Astrocyte (in vitro differentiated cells and primary cell): ENCODE results near the gene IQGAP2. TPM values are rescaled to one million over a fixed set of nuclear protein-coding genes. Genes with fewer than 3 reads are reported as not detected.

Experiments
- DNase-seq: peaks from one replicate; pipeline ENCODE4 v3.0.0-alpha.2; 2010; ENCODE audit warnings: low read depth
- FAIRE-seq: peaks from 2 replicates; lab custom pipeline; 2011; peaks lifted over from hg19 to GRCh38; lab: Jason Lieb, UNC
- H2AFZ ChIP-seq: 2 replicates; pipeline ENCODE4 v1.6.0; 2012; ENCODE audit warnings: low read depth, low read length, inconsistent platforms
- H3K27ac ChIP-seq: 2 replicates; pipeline ENCODE4 v1.5.1; 2011; ENCODE audit warnings: low read depth, low read length, inconsistent platforms
- H3K27me3 ChIP-seq: 2 replicates; pipeline ENCODE4 v1.6.0; 2011; ENCODE audit warnings: low read length, inconsistent platforms; ENCODE audit not compliant: insufficient read depth
- H3K36me3 ChIP-seq: 2 replicates; pipeline ENCODE4 v1.5.1; 2011; ENCODE audit warnings: low read length, inconsistent platforms; ENCODE audit not compliant: insufficient read depth
- H3K4me1 ChIP-seq: 2 replicates; pipeline ENCODE4 v1.5.1; 2011; ENCODE audit warnings: low read length, inconsistent platforms; ENCODE audit not compliant: insufficient read depth
- H3K4me2 ChIP-seq: 2 replicates; pipeline ENCODE4 v1.6.0; 2012; ENCODE audit warnings: low read length, inconsistent platforms
- H3K4me3 ChIP-seq: 2 replicates; pipeline ENCODE4 v1.5.1; 2011; ENCODE audit warnings: low read depth, mild to moderate bottlenecking, low read length, inconsistent platforms; ENCODE audit not compliant: insufficient read depth
- H3K79me2 ChIP-seq: 2 replicates; pipeline ENCODE4 v1.6.0; 2012; ENCODE audit warnings: mild to moderate bottlenecking, low read length, inconsistent platforms; ENCODE audit not compliant: insufficient read depth
- H3K9ac ChIP-seq: 2 replicates; pipeline ENCODE4 v1.6.0; 2012; ENCODE audit warnings: mild to moderate bottlenecking, low read length, inconsistent platforms
- H3K9me3 ChIP-seq: 2 replicates; pipeline ENCODE4 v1.5.1; 2012; ENCODE audit warnings: low read depth, mild to moderate bottlenecking, low read length, inconsistent platforms; ENCODE audit not compliant: insufficient read depth
- H4K20me1 ChIP-seq: 2 replicates; pipeline ENCODE4 v1.6.0; 2012; ENCODE audit warnings: low read length, inconsistent platforms; ENCODE audit not compliant: insufficient read depth
- H3K27ac Mint-ChIP-seq: one replicate; pipeline ENCODE4 v1.8.0; 2021; ENCODE audit warnings: mild to moderate bottlenecking, mixed read lengths; ENCODE audit not compliant: unreplicated experiment
- H3K27me3 Mint-ChIP-seq: one replicate; pipeline ENCODE4 v1.8.0; 2021; ENCODE audit warnings: low read depth, mixed read lengths; ENCODE audit not compliant: unreplicated experiment
- H3K36me3 Mint-ChIP-seq: one replicate; pipeline ENCODE4 v1.8.0; 2021; ENCODE audit warnings: low read depth, mixed read lengths; ENCODE audit not compliant: unreplicated experiment
- H3K4me1 Mint-ChIP-seq: one replicate; pipeline ENCODE4 v1.8.0; 2021; ENCODE audit warnings: low read depth, mixed read lengths; ENCODE audit not compliant: unreplicated experiment
- H3K4me3 Mint-ChIP-seq: one replicate; pipeline ENCODE4 v1.8.0; 2021; ENCODE audit warnings: mild to moderate bottlenecking, moderate library complexity, mixed read lengths; ENCODE audit not compliant: unreplicated experiment
- H3K9me3 Mint-ChIP-seq: one replicate; pipeline ENCODE4 v1.8.0; 2021; ENCODE audit warnings: mild to moderate bottlenecking, mixed read lengths; ENCODE audit not compliant: unreplicated experiment
- CTCF ChIP-seq: IDR thresholded peaks from 2 replicates; pipeline ENCODE4 v1.5.1; 2011; ENCODE audit warnings: low read depth, mild to moderate bottlenecking, inconsistent platforms, low read length, moderate library complexity; ENCODE audit not compliant: insufficient read depth
- EZH2 ChIP-seq: IDR thresholded peaks from 2 replicates; pipeline ENCODE4 v1.6.1; 2012; ENCODE audit warnings: mild to moderate bottlenecking, low read length, inconsistent platforms; ENCODE audit not compliant: insufficient read depth
- total RNA-seq: library from RNA; stranded (reverse); gene quantifications from 2 replicates; pipeline ENCODE4 v1.2.1, GENCODE V29; 2021

IQGAP2 gene
- total RNA-seq, 1 donor from 2014 or later, result 2.9 TPM

DNA sequence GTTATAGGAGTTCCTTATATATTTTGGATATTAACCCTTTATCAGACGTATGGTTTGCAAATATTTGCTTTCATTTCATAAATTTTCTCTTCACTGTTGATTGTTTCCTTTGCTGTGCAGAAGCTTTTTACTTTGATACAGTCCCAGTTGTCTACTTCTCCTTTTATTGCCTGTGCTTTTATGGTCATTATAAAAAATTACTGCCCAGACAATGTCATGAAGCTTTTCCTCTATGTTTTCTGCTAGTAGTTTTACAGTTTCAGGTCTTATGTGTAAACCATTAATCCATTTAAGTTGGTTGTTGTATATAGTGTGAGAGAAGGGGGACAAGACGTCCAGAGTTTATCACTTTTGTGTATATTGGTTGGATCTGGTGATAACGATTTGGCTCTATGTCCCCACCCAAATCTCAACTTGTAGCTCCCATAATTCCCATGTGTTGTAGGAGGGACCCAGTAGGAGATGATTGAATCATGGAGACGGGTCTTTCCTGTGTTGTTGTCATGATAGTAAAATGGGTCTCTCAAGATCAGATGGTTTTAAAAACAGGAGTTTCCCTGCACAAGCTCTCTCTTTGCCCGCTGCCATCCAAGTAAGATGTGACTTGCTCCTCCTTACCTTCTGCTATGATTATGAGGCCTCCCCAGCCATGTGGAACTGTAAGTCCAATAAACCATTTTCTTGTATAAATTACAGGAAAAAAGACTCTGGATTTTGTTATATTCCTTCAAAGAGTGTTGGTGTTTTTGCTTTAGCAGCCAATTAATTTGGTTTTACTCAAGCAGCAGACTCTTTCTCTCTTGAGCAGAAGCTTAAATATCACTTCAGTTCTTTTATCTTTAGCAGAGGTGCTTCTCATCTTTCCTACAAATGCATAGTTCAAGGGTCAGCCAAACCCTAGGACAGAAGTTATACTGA, 326.5 kb downstream of the IQGAP2 start:
- peaks cover 42% of the 10 kb centered on the region for H3K36me3 Mint-ChIP-seq
- FAIRE-seq, result no peak
- no peak overlapping the region for H3K4me3 ChIP-seq

GRCh38 chr5:76732405-76733048, 329.4 kb downstream of the IQGAP2 start:
- Histone ChIP-seq H3K4me3 (no peak overlapping the region), H3K9ac (no peak overlapping the region), H4K20me1 (peaks cover 43% of the 10 kb centered on the region), H3K27ac (no peak overlapping the region), H3K79me2 (peaks cover 63% of the 10 kb centered on the region), H3K4me2 (no peak overlapping the region), H2AFZ (no peak overlapping the region), H3K36me3 (peaks cover 37% of the 10 kb centered on the region), H3K4me1 (no peaks in the 10 kb centered on the region), H3K27me3 (no peaks in the 10 kb centered on the region), H3K9me3 (no peaks in the 10 kb centered on the region)
- DNase-seq (no peak), FAIRE-seq (no peak)
- H3K27ac Mint-ChIP-seq, result no peak overlapping the region
- no peak for TF ChIP-seq EZH2
- no peak for TF ChIP-seq CTCF
- H3K27me3 Mint-ChIP-seq, result no peaks in the 10 kb centered on the region
- peaks cover 42% of the 10 kb centered on the region for H3K36me3 Mint-ChIP-seq
- H3K4me3 Mint-ChIP-seq, result no peak overlapping the region
- peaks cover 12% of the 10 kb centered on the region for H3K9me3 Mint-ChIP-seq
- peaks cover 5% of the 10 kb centered on the region for H3K4me1 Mint-ChIP-seq

More for the DNA sequence above, 326.5 kb downstream of the IQGAP2 start:
- peaks cover 89% of the 10 kb centered on the region for H3K79me2 ChIP-seq
- no peak overlapping the region for H2AFZ ChIP-seq
- peaks cover 42% of the 10 kb centered on the region for H3K36me3 ChIP-seq
- Mint-ChIP-seq H3K4me3 (no peak overlapping the region), H3K4me1 (peaks cover 12% of the 10 kb centered on the region), H3K27me3 (no peaks in the 10 kb centered on the region), H3K9me3 (peaks cover 12% of the 10 kb centered on the region), H3K27ac (no peak overlapping the region)
- TF ChIP-seq EZH2, result no peak
- no peak for TF ChIP-seq CTCF
- no peak for DNase-seq
- no peaks in the 10 kb centered on the region for H3K9me3 ChIP-seq
- H4K20me1 ChIP-seq, result peaks cover 53% of the 10 kb centered on the region
- H3K27me3 ChIP-seq, result no peaks in the 10 kb centered on the region
- no peak overlapping the region for H3K9ac ChIP-seq
- H3K4me2 ChIP-seq, result no peak overlapping the region
- peaks cover 8% of the 10 kb centered on the region for H3K4me1 ChIP-seq
- H3K27ac ChIP-seq, result no peak overlapping the region
